ENCODE results near the gene C19orf81.

C19orf81 gene

DNA sequence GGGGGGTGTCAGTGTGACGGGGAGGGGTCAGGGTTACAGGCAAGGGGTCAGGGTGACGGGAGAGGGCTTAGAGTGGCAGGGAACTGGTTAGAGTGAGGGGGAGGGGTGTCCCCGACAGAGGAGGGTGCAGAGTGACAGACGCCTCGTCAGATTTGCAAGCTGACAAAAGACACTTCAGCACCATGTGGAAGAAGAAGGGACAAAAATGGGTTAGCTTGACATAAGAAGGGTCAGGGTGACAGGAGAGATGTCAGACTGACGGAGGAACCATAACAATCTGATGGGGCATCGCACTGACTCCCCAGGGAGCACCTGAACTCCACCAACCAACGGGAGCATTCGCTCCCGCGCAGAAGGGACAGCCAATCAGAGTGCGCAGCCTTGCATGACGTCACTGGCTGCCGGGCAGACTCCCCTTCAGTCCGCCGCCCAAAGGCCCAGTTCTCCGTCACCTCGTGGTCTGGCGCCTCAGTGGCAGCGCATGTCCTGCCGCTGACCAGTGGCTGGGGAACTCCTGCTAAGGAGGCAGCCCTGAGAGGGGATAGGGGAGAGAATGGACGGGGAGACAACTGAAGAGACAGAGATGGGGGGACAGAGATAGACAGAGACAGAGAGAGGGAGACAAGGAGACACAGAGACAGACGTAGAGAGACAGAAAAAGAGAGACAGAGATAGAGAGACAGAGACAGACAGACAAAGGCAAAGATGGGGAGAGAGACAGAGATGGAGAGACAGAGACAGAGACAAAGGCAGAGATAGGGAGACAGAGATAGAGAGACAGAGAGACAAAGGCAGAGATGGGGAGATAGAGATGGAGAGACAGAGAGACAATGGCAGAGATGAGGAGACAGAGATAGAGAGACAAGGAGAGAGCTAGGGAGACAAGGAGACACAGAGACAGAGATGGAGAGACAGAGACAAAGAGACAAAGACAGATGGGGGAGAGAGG is 30.2 kb downstream of the C19orf81 start:
- peak in 53 of 56 donors; percentile 2 to 85 (median 48) for DNase-seq

- no peak for DNase-seq
Measured at GRCh38 chr19:50686310-50687032, 37.2 kb downstream of the C19orf81 start.

GRCh38 chr19:50688766-50689165 is 39.5 kb downstream of the C19orf81 start:
- DNase-seq: no peak

- peak in 7 of 56 donors; percentile 4 to 25 (median 17) for DNase-seq
Measured at GRCh38 chr19:50690439-50690838, 41.2 kb downstream of the C19orf81 start.

DNA sequence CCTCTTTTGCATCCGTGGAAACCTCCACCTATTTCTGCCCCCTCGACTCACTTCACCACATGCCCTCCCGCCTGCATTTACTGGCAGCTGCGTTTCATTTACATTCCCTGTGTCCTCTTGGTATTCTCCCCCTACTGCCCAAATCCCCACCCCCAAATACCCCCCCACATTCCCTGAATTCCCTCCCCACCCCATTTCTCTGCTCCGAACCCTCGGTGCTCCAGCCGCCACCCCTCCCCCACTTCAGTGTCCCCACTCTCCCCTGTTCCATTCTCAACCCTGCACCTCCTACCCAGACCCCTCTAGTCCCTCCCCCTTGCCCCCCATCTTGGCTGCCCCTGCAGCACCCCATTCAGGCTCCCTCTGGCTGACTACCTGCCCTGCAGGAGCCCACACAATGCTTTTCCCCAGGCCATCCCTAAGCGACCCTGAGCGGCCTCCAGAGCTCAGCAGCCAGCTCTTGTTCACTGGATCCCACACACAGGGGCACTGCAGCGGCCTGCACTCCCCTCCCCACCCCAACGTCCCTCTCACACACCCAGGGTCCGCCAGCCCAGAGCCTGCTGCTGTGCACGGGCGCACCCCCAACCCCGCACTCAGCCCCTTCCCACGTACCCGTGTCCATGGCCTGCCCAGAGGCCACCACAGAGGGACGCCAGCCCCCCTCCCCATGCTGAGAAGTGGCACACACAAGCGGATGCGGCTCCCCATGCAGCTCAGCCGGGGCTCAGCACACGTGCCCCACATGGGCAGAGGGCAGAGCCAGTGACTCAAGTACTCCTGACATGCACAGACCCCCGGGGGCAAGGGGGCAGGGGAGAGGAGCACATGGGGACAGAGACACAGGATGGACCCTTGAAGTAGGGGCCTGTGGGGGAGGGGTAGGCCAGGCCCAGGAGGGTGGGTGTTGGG is 44.1 kb downstream of the C19orf81 start:
- DNase-seq: no peak

GRCh38 chr19:50694815-50695145 is 45.5 kb downstream of the C19orf81 start:
- no peak for DNase-seq

DNA sequence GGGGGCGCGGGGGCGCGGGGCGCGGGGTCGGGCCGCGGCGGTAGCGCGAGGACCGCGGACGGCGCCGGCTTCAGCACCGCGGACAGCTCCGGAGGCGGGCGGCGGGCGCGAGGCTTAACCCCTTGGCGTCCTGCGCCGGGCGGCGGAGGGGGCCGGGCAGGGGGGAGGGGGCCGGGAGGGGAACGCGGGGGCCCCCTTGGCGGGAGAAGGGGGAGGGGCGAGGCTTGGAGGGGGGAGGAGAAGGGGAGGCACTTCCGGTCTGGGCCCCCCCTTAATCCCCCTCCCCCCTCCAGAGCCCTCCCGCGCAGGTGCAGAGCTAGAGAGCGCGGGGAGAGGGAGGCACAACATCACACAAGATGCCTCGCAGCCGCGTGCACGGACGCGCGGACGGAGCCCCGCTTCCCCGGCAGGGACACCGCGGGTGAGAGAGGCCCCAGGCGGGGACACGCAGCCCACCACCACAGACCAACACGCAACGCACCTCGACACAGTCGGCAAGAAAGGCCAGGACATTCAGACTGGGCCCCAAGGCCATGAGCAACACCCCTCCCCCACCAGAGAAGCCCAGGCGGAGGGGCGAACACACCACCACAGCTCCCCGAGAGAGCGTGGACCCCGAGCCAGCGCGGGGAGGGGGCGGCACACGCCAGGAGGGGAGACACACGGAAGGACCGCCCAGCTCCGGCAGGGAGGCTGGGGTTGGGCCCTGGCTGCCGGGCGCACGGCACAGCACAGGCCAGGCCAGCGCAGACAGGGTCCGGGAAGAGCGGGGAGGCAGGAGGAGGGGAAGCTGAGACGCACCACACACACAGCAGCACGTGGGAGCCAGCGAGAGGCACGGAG is 46.2 kb downstream of the C19orf81 start:
- DNase-seq: peak in 7 of 56 donors; percentile 4 to 51 (median 30)

DNA sequence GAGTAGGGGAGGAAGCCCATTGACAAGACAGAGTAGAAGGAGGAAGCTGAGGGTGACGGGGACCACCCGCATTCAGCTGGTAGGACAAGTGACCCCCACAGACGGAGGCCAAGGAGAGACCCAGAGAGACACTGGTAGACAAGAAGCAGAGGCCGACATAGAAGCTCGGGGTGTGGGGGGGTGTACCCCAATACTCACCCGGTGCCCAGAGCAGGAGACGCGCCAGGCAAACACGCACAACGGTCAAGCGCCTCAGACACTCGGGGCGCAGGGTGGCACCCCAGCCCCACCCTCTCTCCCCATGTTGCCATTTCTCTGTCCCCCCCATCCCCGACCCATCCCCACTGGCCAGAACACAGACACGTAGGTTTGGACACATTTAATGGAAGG is 46.8 kb downstream of the C19orf81 start:
- no peak for DNase-seq

DNA sequence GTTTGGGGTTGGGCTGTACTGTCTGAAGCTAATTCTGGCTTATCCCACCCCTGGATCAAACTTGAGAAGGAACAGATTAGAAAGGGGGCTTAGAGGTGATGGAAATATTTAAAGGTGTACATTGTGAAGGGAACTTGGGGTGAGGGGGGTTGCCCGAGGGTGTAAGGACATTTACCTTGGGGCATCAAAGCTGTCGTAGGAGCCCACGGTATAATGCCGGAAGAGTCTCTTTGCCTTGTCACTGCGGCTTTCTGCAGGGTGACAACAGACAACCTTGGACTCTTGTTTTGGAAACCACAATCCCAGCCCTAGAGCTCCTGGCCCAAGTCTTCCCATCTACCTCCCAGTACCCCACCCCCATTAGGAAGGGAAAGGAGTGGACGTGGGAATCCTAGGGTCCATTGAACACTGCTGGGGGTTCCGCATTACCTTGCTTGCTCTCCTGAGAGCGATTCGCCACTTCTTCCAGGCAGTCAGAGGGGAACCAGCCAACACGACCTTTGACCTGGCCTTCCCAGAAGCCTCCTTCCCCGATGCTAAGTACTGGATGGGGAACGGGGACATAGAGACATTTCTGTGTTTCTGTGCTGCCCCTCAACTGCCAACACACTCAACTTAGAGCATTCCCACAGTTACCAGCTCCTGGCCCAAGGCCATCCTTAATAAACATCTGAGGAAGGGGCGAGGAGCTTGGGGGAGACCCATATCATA is 48.3 kb downstream of the C19orf81 start:
- no peak for DNase-seq

- no peak for DNase-seq
Measured at GRCh38 chr19:50701367-50701985, 52.2 kb downstream of the C19orf81 start.

DNA sequence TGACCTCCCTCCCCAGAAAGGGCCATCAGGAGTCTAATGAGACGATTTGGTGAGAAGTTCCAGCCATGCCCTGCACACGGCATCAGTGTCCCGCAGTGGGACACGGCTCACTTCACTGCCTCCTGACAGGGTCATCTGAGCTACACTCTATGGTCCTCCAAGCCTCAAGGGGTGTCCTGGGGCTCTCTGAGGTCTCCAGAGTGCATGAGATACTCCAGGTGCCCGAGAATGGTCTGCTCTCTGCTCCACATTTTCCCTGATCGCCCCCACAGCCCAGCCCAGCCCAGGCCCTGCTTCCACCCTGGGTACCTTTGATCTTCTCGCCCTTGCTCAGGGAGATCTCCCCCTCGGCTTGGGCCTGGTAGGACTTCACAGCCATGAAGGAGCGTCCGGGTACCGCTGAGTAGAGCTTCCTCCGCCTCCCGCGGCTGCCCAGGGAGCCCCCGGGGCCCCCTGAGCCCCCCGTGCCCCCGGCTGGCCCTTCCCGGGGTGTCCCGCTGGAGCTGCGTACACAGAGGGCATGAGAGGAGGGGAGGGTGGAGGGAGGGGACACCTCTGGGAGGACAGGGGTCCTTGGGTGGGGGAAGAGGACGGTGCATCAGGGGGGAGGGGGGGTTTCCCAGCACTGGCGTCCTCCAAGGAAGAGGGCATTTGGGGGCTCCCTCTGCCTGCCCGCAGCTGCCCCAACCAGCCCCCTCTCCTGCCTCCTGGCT is 53.1 kb downstream of the C19orf81 start:
- no peak for DNase-seq

DNA sequence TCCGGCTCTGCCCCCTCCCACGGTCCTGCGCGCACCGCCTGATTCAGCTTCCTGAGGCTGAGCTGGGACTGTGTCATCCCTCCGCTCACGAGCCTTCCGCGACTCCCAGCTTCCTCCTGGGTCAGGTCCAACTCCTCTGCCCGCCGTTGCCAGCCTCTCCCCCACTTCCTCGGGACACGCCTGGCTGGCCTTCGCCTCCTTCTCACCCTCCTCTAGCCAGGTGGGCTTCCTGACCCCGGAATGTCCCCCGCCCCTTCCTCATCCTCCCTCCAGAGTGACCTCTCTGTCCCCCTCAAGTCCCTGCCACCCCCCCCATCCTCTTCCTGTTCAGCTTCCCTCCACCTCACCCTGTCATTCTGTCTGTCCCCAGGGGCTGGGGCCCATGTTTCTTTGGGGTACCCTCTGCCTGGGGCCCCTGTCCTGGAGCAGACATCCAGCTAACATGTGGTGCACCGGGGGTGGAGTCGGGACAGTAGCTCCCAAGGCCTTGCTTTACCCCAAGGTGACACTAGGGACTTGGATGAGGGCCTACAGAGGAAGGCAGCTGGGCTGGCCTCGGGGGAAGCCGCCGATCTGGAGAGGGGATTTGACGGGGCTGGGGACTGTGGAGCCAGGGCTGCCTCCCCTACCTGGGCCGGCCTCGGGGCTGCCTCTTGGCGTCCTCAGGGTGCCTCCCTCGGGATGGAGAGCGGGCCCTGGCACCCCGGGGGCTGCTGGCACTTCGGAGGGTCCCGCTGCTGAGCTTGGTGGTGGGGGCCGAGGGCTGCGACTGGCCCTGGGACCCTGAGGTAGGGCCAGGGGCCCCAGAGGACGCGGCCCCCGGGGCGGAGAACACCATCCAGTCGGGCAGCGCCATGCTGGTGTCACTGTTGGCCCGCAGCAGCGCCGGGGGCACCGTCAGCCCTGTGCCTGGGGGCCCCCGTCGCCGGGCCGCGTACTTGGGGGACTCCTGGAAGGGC is 53.9 kb downstream of the C19orf81 start:
- DNase-seq: no peak

GRCh38 chr19:50703915-50704796 is 54.9 kb downstream of the C19orf81 start:
- DNase-seq: no peak

- peak in 9 of 56 donors; percentile 2 to 40 (median 18) for DNase-seq
Measured at GRCh38 chr19:50705422-50706019, 56.3 kb downstream of the C19orf81 start.

DNA sequence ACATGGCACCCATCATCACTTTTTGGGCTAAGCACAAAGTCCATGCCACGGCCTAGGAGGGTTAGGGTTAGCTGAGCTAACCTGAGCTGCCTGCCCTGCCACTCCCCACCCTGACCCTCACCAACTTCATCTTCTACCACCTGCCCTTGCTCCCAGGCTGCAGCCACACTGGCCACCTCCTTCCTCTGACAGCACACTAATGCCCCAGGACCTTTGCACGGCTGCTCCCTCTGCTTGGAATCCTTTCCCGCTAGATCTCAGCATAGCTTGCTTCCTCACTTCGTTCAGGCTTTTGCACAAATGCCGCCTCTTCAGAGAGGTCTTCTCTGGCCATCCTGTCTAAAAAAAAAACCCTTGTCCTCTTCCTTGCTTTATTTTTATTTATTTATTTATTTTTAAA is 57.1 kb downstream of the C19orf81 start:
- DNase-seq: no peak
